Measurements from ENCODE around the gene EXOC3L4.
"Not testable (repeated sequence)": the region's sequence is repeated elsewhere in the genome, so short reads cannot be mapped to it uniquely, and the experiment has no call there.

EXOC3L4 gene

DNA sequence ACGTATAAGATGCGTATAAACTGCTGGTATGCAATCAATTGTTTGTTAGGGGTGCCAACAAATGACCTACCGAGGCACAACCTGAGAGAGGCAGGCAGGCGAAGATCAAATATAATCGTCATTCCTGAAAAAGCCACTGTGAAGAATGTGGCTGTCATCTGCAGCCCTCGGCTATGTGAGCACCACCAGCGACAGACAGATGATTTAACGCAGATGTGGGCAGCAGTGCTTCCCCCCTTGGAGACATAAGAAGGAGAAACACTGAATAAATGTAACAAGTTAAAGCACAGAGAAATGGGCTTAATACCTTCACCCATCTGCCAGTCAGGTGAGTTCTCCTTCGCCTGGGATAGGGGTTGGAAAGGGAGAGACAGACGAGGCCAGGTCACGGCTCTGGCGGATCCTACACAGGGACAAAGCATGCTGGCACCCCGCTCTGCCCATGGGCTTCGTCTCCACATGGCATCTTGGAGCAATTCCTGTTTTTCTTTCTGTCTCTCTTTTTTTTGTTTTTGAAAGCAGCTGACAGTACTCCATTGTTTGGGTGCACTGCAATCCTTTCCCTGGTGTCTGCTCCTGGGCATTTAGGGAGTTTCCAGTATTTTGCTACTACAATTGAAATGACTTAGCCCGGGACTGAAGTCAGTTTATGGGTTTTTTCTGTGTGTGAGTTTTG lies 56.9 kb downstream of the EXOC3L4 start:
- DNase-seq (ENCODE audit: low spot score) = no peak

DNA sequence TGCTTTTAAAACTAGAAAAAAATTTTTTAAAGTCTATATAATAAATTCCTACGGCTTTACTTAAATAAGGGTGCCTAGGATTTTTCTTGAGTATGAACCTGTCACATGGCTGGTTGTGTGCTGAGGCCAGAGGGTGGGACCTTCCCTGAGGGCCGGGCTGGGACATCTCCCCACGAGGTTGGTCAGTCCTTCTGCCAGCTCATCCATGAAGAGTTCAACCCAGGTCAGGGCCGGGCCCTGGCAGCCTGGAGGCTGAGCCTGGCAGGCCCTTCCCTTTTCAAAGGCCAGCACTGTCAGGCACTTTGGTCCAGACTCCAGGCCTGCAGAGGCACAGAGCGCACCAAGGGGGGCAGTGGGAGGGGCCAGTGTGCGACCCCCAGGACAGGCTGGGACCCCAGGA lies 60.5 kb downstream of the EXOC3L4 start:
- peak; percentile 64 for DNase-seq (ENCODE audit: low spot score)

DNA sequence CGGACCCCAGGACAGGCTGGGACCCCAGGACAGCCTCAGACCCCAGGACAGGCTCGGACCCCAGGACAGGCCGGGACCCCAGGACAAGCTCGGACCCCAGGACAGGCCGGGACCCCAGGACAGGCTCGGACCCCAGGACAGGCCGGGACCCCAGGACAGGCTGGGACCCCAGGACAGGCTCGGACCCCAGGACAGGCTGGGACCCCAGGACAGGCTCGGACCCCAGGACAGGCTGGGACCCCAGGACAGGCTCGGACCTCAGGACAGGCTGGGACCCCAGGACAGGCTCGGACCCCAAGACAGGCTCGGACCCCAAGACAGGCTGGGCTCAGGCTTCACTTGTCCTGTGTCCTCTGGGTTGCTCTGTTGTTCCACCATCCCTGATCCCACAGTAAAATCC lies 60.9 kb downstream of the EXOC3L4 start:
- not testable (repeated sequence) for DNase-seq (ENCODE audit: low spot score)

GRCh38 chr14:103155826-103156394 lies 61.4 kb downstream of the EXOC3L4 start:
- DNase-seq (ENCODE audit: low spot score) = no peak

DNA sequence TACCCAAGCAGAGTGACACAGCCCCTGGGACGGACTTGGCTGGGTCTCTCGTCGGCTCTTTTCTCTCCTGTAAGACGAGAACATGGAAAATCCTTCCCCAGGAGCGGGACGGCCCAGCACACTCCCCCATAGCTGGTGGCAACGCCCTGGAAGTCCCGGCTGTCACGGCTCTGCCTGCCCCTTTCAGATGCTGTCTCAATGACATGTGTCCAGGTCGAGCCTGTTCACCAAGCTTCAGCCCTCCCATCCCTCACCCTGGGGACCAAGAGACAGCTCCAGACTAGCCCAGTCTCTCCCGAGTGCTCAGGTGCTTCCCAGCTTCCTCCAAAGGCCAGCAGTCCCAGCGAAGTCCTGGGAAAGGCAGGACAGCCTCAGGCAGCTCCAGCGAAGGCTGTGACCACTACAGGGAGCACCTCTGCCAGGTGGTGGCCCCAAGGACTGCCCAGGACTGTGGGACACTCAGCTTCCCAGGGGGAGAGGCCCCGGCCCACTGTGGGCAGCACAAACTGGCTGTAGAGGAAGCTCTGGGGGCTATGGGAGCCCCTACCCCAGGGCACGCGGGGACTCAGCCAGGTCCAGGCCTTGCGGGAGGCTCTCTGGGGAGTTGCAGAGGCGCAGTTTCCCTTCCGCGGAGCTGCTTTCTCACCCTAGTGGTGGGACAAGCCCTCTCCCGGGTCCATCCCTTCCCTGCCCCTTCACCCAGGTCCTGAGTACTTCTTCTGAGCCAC lies 62.3 kb downstream of the EXOC3L4 start:
- DNase-seq (ENCODE audit: low spot score) = no peak

DNA sequence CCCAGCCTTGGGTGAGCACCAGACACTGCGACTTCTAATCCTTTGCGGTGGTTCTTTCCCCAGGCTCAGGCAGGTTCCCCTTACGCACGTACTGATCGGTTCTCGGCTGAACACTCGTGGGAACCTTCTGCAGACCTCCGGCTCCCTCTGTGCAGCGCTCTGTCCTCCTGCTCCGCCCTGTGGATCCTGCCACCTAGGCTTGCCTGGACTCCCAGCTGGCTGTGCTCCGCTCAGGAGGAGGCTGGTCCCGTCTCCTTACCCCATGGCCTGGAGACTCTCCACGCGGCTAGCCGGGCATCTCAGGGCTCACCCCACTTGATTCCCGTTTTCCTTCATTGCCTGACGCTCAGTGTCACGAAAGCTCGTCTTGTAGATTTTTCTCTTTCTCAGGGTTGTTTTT lies 63.4 kb downstream of the EXOC3L4 start:
- no peak for DNase-seq (ENCODE audit: low spot score)

GRCh38 chr14:103158688-103159087 lies 64.2 kb downstream of the EXOC3L4 start:
- no peak for DNase-seq (ENCODE audit: low spot score)
